Measurements from ENCODE around the gene GP2. TPM values are rescaled to one million over a fixed set of nuclear protein-coding genes. Genes with fewer than 3 reads are reported as not detected.

GP2 gene
- polyA plus RNA-seq, 1 of the 3 experiments (the other 2 are of a cell fraction): not detected

GRCh38 chr16:20300312-20301097 lies 26.8 kb downstream of the GP2 start (continued):
- TF ChIP-seq ZBTB33 (IDR thresholded peaks at IDR 0.05; ENCODE audit: borderline replicate concordance, low read depth) (no peak), RFX5 (IDR thresholded peaks at IDR 0.05; ENCODE audit: low read length) (no peak), EP300 (IDR thresholded peaks at IDR 0.05; ENCODE audit: borderline replicate concordance in 1 of 2, low read depth in 1 of 2, low read length in 1 of 2) (no peak)

GRCh38 chr16:20298452-20298851 lies 28.9 kb downstream of the GP2 start:
- H3K9me3 ChIP-seq: no peaks in the 10 kb centered on the region

GRCh38 chr16:20291208-20292206 lies 35.8 kb downstream of the GP2 start:
- no peak for TF ChIP-seq TEAD4 (IDR thresholded peaks at IDR 0.05; ENCODE audit: borderline replicate concordance, insufficient read depth)
- TF ChIP-seq MEF2A (IDR thresholded peaks at IDR 0.05; ENCODE audit: borderline replicate concordance, low read depth): no peak
- TF ChIP-seq GABPA (IDR thresholded peaks at IDR 0.05; ENCODE audit: low read depth): no peak
- no peak for TF ChIP-seq CHD2 (IDR thresholded peaks at IDR 0.05; ENCODE audit: low read length, partially characterized antibody)
- TF ChIP-seq FOSL2 (IDR thresholded peaks at IDR 0.05; ENCODE audit: borderline replicate concordance, low read depth): no peak
- H3K79me2 ChIP-seq (ENCODE audit: insufficient read depth): no peaks in the 10 kb centered on the region
- no peaks in the 10 kb centered on the region for H3F3A ChIP-seq (replicated peaks; ENCODE audit: insufficient read depth)
- no peak overlapping the region for H2AFZ ChIP-seq (ENCODE audit: low read depth)
- no peak overlapping the region for H3K9ac ChIP-seq
- 29% methylated on average over 15 of the region's 16 CpGs for WGBS (ENCODE audit: low lambda C conversion rate)
- ChIA-PET CTCF (interaction anchor here (5.2 to 15.8 kb wide), 2 partner anchors 10 to 386 kb away, joined by 43 to 473 read pairs; no protein-coding TSS in a partner anchor), POLR2A (no interaction called here)
- no peaks in the 10 kb centered on the region for H3K9me2 ChIP-seq
- H3K4me1 ChIP-seq (ENCODE audit: control insufficient read depth in 1 of 2, insufficient read depth in 2 of 2, low read depth in 1 of 2, low read length in 1 of 2): no peaks in the 10 kb centered on the region; a peak in 1 of 4 replicates
- no peak for DNase-seq
- no peak overlapping the region for H3K4me3 ChIP-seq (ENCODE audit: low read depth in 2 of 2, low read length in 1 of 2)
- no peaks in the 10 kb centered on the region for H3K9me3 ChIP-seq
- H3K4me2 ChIP-seq: no peak overlapping the region
- no peaks in the 10 kb centered on the region for H3K27me3 ChIP-seq (ENCODE audit: insufficient read depth)
- H3K36me3 ChIP-seq (replicated peaks in 1 of 2; ENCODE audit: control insufficient read depth in 1 of 2, insufficient read depth in 2 of 2, low read length in 1 of 2): no peaks in the 10 kb centered on the region
- no peaks in the 10 kb centered on the region for H4K20me1 ChIP-seq (ENCODE audit: insufficient read depth)
- no peak overlapping the region for H3K27ac ChIP-seq (ENCODE audit: low read depth in 2 of 2, low read length in 1 of 2)

More at GRCh38 chr16:20298452-20298851, 28.9 kb downstream of the GP2 start:
- ChIA-PET CTCF (interaction anchor here (3.6 to 15.8 kb wide), 3 partner anchors 86 to 412 kb away, joined by 14 to 473 read pairs (median 65); no protein-coding TSS in a partner anchor), POLR2A (no interaction called here)
- TF ChIP-seq RXRA (IDR thresholded peaks at IDR 0.05; ENCODE audit: borderline replicate concordance, low read depth) (no peak), SIN3A (IDR thresholded peaks at IDR 0.05; ENCODE audit: borderline replicate concordance, low read depth, low read length) (no peak), YY1 (IDR thresholded peaks at IDR 0.05; ENCODE audit: low read depth) (no peak)
- Histone ChIP-seq H2AFZ (ENCODE audit: low read depth) (no peak overlapping the region), H3K27me3 (ENCODE audit: insufficient read depth) (no peaks in the 10 kb centered on the region), H3K4me1 (ENCODE audit: control insufficient read depth in 1 of 2, insufficient read depth in 2 of 2, low read depth in 1 of 2, low read length in 1 of 2) (no peaks in the 10 kb centered on the region; a peak in 1 of 4 replicates), H3K4me3 (ENCODE audit: low read depth in 2 of 2, low read length in 1 of 2) (no peak overlapping the region), H4K20me1 (ENCODE audit: insufficient read depth) (no peaks in the 10 kb centered on the region), H3K79me2 (ENCODE audit: insufficient read depth) (no peaks in the 10 kb centered on the region), H3K4me2 (no peak overlapping the region), H3K9me2 (no peaks in the 10 kb centered on the region), H3K9ac (no peak overlapping the region), H3K27ac (ENCODE audit: low read depth in 2 of 2, low read length in 1 of 2) (no peak overlapping the region), H3K36me3 (replicated peaks in 1 of 2; ENCODE audit: control insufficient read depth in 1 of 2, insufficient read depth in 2 of 2, low read length in 1 of 2) (no peaks in the 10 kb centered on the region), H3F3A (replicated peaks; ENCODE audit: insufficient read depth) (no peaks in the 10 kb centered on the region)
- WGBS (ENCODE audit: low lambda C conversion rate): 8% methylated on average over 5 of the region's 5 CpGs
- DNase-seq: no peak

All from SK-N-SH (cell line).